Measurements from ENCODE around the gene ANKRD42.

ANKRD42 gene

GRCh38 chr11:83158965-83159901 lies 34.3 kb upstream of the ANKRD42 start:
- Histone ChIP-seq H3K9me3 (ENCODE audit: control insufficient read depth, low read depth, low read length) (no peaks in the 10 kb centered on the region), H3K9ac (ENCODE audit: low read length) (peak overlapping the region; percentile 99), H3K27me3 (ENCODE audit: control insufficient read depth, insufficient read depth, low read length) (no peaks in the 10 kb centered on the region), H3K4me1 (ENCODE audit: control insufficient read depth, low read depth, low read length) (peaks cover 18% of the 10 kb centered on the region), H3K27ac (ENCODE audit: low read length) (no peak overlapping the region), H3K4me3 (ENCODE audit: low read length) (peak overlapping the region; percentile 100), H3K36me3 (ENCODE audit: control insufficient read depth, low read depth, low read length) (peaks cover 21% of the 10 kb centered on the region)

- Histone ChIP-seq H3K9me3 (ENCODE audit: control insufficient read depth, low read depth, low read length) (no peaks in the 10 kb centered on the region), H3K4me3 (ENCODE audit: low read length) (peak overlapping the region; percentile 100), H3K27ac (ENCODE audit: low read length) (no peak overlapping the region), H3K4me1 (ENCODE audit: control insufficient read depth, low read depth, low read length) (peaks cover 18% of the 10 kb centered on the region), H3K9ac (ENCODE audit: low read length) (peak overlapping the region; percentile 99), H3K36me3 (ENCODE audit: control insufficient read depth, low read depth, low read length) (peaks cover 29% of the 10 kb centered on the region), H3K27me3 (ENCODE audit: control insufficient read depth, insufficient read depth, low read length) (no peaks in the 10 kb centered on the region)
These were observed 33.3 kb upstream of the ANKRD42 start for GRCh38 chr11:83159902-83160865.

- H3K9me3 ChIP-seq (ENCODE audit: control insufficient read depth, low read depth, low read length): no peaks in the 10 kb centered on the region
- no peak overlapping the region for H3K4me3 ChIP-seq (ENCODE audit: low read length)
- H3K9ac ChIP-seq (ENCODE audit: low read length): no peak overlapping the region
- H3K27me3 ChIP-seq (ENCODE audit: control insufficient read depth, insufficient read depth, low read length): no peaks in the 10 kb centered on the region
- H3K36me3 ChIP-seq (ENCODE audit: control insufficient read depth, low read depth, low read length): peaks cover 44% of the 10 kb centered on the region
- no peak overlapping the region for H3K27ac ChIP-seq (ENCODE audit: low read length)
- H3K4me1 ChIP-seq (ENCODE audit: control insufficient read depth, low read depth, low read length): peaks cover 18% of the 10 kb centered on the region
These were observed 31.8 kb upstream of the ANKRD42 start for GRCh38 chr11:83161610-83162199.

GRCh38 chr11:83162377-83162776 lies 31.1 kb upstream of the ANKRD42 start:
- H3K27ac ChIP-seq (ENCODE audit: low read length): no peak overlapping the region
- no peak overlapping the region for H3K9ac ChIP-seq (ENCODE audit: low read length)
- peaks cover 18% of the 10 kb centered on the region for H3K4me1 ChIP-seq (ENCODE audit: control insufficient read depth, low read depth, low read length)
- no peaks in the 10 kb centered on the region for H3K9me3 ChIP-seq (ENCODE audit: control insufficient read depth, low read depth, low read length)
- peaks cover 51% of the 10 kb centered on the region for H3K36me3 ChIP-seq (ENCODE audit: control insufficient read depth, low read depth, low read length)
- H3K27me3 ChIP-seq (ENCODE audit: control insufficient read depth, insufficient read depth, low read length): no peaks in the 10 kb centered on the region
- H3K4me3 ChIP-seq (ENCODE audit: low read length): no peak overlapping the region

- no peaks in the 10 kb centered on the region for H3K27me3 ChIP-seq (ENCODE audit: control insufficient read depth, insufficient read depth, low read length)
- no peaks in the 10 kb centered on the region for H3K4me1 ChIP-seq (ENCODE audit: control insufficient read depth, low read depth, low read length)
- H3K27ac ChIP-seq (ENCODE audit: low read length): no peak overlapping the region
- no peak overlapping the region for H3K4me3 ChIP-seq (ENCODE audit: low read length)
- no peaks in the 10 kb centered on the region for H3K9me3 ChIP-seq (ENCODE audit: control insufficient read depth, low read depth, low read length)
- no peak overlapping the region for H3K9ac ChIP-seq (ENCODE audit: low read length)
- H3K36me3 ChIP-seq (ENCODE audit: control insufficient read depth, low read depth, low read length): peaks cover 75% of the 10 kb centered on the region
These were observed 27.2 kb upstream of the ANKRD42 start for GRCh38 chr11:83166193-83166866.

- no peaks in the 10 kb centered on the region for H3K27me3 ChIP-seq (ENCODE audit: control insufficient read depth, insufficient read depth, low read length)
- H3K36me3 ChIP-seq (ENCODE audit: control insufficient read depth, low read depth, low read length): peaks cover 92% of the 10 kb centered on the region
- H3K9me3 ChIP-seq (ENCODE audit: control insufficient read depth, low read depth, low read length): no peaks in the 10 kb centered on the region
- H3K27ac ChIP-seq (ENCODE audit: low read length): no peak overlapping the region
- no peaks in the 10 kb centered on the region for H3K4me1 ChIP-seq (ENCODE audit: control insufficient read depth, low read depth, low read length)
- H3K9ac ChIP-seq (ENCODE audit: low read length): no peak overlapping the region
- H3K4me3 ChIP-seq (ENCODE audit: low read length): no peak overlapping the region
These were observed 24.8 kb upstream of the ANKRD42 start for GRCh38 chr11:83168756-83169155.

GRCh38 chr11:83170865-83171264 lies 22.6 kb upstream of the ANKRD42 start:
- Histone ChIP-seq H3K9me3 (ENCODE audit: control insufficient read depth, low read depth, low read length) (no peaks in the 10 kb centered on the region), H3K27me3 (ENCODE audit: control insufficient read depth, insufficient read depth, low read length) (no peaks in the 10 kb centered on the region), H3K4me3 (ENCODE audit: low read length) (no peak overlapping the region), H3K4me1 (ENCODE audit: control insufficient read depth, low read depth, low read length) (no peaks in the 10 kb centered on the region), H3K9ac (ENCODE audit: low read length) (no peak overlapping the region), H3K27ac (ENCODE audit: low read length) (no peak overlapping the region), H3K36me3 (ENCODE audit: control insufficient read depth, low read depth, low read length) (peaks cover 94% of the 10 kb centered on the region)

GRCh38 chr11:83172551-83172950 lies 21.0 kb upstream of the ANKRD42 start:
- H3K36me3 ChIP-seq (ENCODE audit: control insufficient read depth, low read depth, low read length): peaks cover 93% of the 10 kb centered on the region
- no peak overlapping the region for H3K27ac ChIP-seq (ENCODE audit: low read length)
- H3K4me3 ChIP-seq (ENCODE audit: low read length): no peak overlapping the region
- no peak overlapping the region for H3K9ac ChIP-seq (ENCODE audit: low read length)
- H3K27me3 ChIP-seq (ENCODE audit: control insufficient read depth, insufficient read depth, low read length): no peaks in the 10 kb centered on the region
- H3K9me3 ChIP-seq (ENCODE audit: control insufficient read depth, low read depth, low read length): no peaks in the 10 kb centered on the region
- H3K4me1 ChIP-seq (ENCODE audit: control insufficient read depth, low read depth, low read length): no peaks in the 10 kb centered on the region

GRCh38 chr11:83174008-83174407 lies 19.5 kb upstream of the ANKRD42 start:
- H3K4me3 ChIP-seq (ENCODE audit: low read length): no peak overlapping the region
- H3K27ac ChIP-seq (ENCODE audit: low read length): no peak overlapping the region
- H3K9ac ChIP-seq (ENCODE audit: low read length): no peak overlapping the region
- H3K27me3 ChIP-seq (ENCODE audit: control insufficient read depth, insufficient read depth, low read length): no peaks in the 10 kb centered on the region
- peaks cover 88% of the 10 kb centered on the region for H3K36me3 ChIP-seq (ENCODE audit: control insufficient read depth, low read depth, low read length)
- no peaks in the 10 kb centered on the region for H3K4me1 ChIP-seq (ENCODE audit: control insufficient read depth, low read depth, low read length)
- H3K9me3 ChIP-seq (ENCODE audit: control insufficient read depth, low read depth, low read length): no peaks in the 10 kb centered on the region

- H3K4me3 ChIP-seq (ENCODE audit: low read length): no peak overlapping the region
- no peaks in the 10 kb centered on the region for H3K27me3 ChIP-seq (ENCODE audit: control insufficient read depth, insufficient read depth, low read length)
- H3K9me3 ChIP-seq (ENCODE audit: control insufficient read depth, low read depth, low read length): no peaks in the 10 kb centered on the region
- H3K36me3 ChIP-seq (ENCODE audit: control insufficient read depth, low read depth, low read length): peaks cover 82% of the 10 kb centered on the region
- no peak overlapping the region for H3K27ac ChIP-seq (ENCODE audit: low read length)
- H3K4me1 ChIP-seq (ENCODE audit: control insufficient read depth, low read depth, low read length): no peaks in the 10 kb centered on the region
- no peak overlapping the region for H3K9ac ChIP-seq (ENCODE audit: low read length)
These were observed 17.7 kb upstream of the ANKRD42 start for GRCh38 chr11:83175815-83176214.

GRCh38 chr11:83181815-83182214 lies 11.7 kb upstream of the ANKRD42 start:
- Histone ChIP-seq H3K4me3 (ENCODE audit: low read length) (no peak overlapping the region), H3K27me3 (ENCODE audit: control insufficient read depth, insufficient read depth, low read length) (no peaks in the 10 kb centered on the region), H3K9ac (ENCODE audit: low read length) (no peak overlapping the region), H3K27ac (ENCODE audit: low read length) (no peak overlapping the region), H3K36me3 (ENCODE audit: control insufficient read depth, low read depth, low read length) (peaks cover 69% of the 10 kb centered on the region), H3K9me3 (ENCODE audit: control insufficient read depth, low read depth, low read length) (no peaks in the 10 kb centered on the region), H3K4me1 (ENCODE audit: control insufficient read depth, low read depth, low read length) (no peaks in the 10 kb centered on the region)
